HG03175 (cell line): ENCODE measurements around the gene PKD1L1.
"Not testable (repeated sequence)": the region's sequence is repeated elsewhere in the genome, so short reads cannot be mapped to it uniquely, and the experiment has no call there.

ENCODE experiments used
- ATAC-seq: cut with Tn5 transposase; IDR thresholded peaks from one replicate; pipeline ENCODE4 v1.9.1; 2021; ENCODE audit warnings: mild to moderate bottlenecking, moderate library complexity; ENCODE audit not compliant: unreplicated experiment

The PKD1L1 gene

GRCh38 chr7:47796347-47796746, 151.9 kb downstream of the PKD1L1 start:
- ATAC-seq: no peak

DNA sequence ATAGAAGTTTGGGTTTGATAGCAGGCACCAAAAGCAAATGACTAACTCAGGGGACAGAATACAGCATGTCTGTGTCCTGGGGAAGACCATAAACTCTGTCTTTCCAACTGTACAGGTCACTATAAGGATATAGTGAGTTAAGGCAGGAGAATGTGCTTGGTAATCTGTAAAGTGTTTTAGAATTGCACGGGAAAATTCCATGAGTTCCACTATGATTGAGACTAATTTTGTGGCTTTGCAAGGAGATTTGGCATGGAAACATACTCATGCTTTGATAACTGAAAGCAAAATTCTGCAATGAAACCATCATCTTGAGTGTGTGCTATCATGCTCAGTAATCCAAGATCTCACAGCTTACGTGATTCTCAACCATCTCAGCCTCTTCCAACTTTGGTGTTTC, 152.6 kb downstream of the PKD1L1 start:
- ATAC-seq: no peak

DNA sequence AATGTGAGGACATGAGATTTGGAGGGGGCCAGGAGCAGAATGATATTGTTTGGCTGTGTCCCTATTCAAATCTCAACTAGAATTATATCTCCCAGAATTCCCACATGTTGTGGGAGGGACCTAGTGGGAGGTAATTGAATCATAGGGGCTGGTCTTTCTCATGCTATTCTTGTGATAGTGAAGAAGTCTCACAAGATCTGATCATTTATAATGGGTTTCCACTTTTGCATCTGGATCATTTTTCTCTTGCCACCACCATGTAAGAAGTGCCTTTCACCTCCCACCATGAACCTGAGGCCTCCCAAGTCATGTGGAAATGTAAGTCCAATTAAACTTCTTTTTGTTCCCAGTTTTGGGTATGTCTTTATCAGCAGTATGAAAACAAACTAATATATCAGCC, 153.1 kb downstream of the PKD1L1 start:
- not testable (repeated sequence) for ATAC-seq

GRCh38 chr7:47794016-47794415, 154.2 kb downstream of the PKD1L1 start:
- ATAC-seq: no peak

- ATAC-seq: not testable (repeated sequence)
Observed at GRCh38 chr7:47793186-47793585, 155.1 kb downstream of the PKD1L1 start.

- ATAC-seq: no peak
Observed at GRCh38 chr7:47792521-47793121, 155.6 kb downstream of the PKD1L1 start.

DNA sequence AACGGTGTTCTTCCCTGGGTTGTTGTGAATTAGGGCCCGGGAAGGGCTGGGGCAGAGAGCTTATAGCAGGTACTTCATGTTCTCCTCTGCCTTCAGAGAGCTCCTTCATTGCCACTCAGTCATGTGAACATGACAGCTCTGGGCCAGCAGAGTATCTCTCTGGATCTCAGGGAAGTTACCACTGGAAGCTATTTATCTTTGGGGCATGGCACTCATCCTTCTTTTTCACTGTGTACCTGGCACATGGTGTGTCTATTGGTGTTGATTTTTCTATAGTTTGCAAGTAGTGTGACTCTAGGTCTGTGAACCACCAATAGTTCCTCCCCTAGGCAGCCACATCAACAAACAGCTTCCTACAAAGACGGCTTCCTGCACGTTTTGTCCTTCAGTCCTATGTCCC, 156.6 kb downstream of the PKD1L1 start:
- ATAC-seq: no peak

- no peak for ATAC-seq
Observed at GRCh38 chr7:47788083-47788482, 160.2 kb downstream of the PKD1L1 start.

DNA sequence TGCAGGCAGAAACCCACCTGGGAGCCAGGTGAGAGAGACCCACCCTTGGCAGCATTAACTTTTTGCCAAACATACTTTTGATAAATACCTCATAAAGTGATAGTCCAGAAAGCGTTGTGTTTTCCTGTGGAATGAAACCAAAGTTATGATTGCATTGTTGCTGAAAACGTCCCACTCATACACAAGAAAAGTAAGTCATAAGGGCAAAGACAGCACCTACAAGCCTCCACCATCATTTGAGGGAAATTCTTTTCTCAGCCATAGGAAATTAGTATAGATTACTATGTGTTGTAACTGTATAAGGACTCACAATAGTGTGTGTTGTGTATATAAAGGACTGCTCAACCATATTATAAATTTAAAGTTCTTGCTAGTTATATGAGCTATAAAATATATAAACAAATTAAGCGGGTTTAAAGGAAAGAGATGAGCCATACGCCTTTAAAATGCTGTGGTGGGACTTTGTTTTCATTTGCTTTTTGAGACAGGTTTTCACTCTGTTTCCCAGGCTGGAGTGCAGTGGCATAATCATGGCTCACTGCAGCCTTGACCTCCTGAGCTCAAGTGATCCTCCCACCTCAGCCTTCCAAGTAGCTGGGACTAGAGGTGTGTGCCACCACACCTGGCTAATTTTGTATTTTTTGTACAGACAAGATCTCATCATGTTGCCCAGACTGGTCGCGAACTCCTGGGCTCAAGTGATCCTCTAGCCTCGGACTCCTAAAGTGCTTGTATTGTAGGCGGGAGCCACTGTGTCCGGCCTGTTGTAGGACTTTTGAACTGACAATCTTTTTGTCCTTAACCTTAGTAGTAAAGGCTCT, 160.8 kb downstream of the PKD1L1 start:
- no peak for ATAC-seq

DNA sequence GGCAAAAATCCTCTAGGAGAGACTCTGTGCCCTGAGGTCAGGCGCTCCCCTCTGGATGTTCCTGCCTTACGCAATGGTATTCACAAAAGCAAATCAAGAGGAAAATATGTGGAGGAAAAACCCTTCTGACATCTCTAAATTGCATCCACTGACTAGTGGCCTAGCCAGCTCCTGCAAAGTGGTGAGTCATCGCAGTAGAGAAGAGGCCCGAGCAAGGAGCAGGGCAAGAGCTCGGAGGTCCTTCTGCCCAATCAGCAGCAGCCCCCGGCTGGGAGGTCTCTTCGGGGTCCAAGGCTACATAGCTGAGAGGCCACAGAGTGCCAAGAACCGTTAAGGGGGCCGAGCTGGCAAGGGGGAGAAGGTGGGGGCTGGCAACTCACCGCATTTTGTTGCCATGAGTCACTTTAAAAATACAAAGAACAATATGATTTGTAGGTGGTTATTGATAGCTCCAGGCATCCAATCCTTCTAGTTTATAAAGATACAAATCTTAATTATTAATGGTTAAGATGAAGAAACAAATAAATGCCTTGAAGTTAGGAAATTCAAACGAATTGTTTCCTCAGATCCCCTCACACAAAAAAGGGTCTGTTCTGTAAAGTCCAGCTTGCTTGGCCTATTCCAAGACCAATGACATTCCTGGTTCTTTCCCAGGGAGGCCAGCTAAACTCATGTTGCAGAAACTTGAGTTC, 161.6 kb downstream of the PKD1L1 start:
- no peak for ATAC-seq

GRCh38 chr7:47785923-47786556, 162.2 kb downstream of the PKD1L1 start:
- ATAC-seq: no peak

DNA sequence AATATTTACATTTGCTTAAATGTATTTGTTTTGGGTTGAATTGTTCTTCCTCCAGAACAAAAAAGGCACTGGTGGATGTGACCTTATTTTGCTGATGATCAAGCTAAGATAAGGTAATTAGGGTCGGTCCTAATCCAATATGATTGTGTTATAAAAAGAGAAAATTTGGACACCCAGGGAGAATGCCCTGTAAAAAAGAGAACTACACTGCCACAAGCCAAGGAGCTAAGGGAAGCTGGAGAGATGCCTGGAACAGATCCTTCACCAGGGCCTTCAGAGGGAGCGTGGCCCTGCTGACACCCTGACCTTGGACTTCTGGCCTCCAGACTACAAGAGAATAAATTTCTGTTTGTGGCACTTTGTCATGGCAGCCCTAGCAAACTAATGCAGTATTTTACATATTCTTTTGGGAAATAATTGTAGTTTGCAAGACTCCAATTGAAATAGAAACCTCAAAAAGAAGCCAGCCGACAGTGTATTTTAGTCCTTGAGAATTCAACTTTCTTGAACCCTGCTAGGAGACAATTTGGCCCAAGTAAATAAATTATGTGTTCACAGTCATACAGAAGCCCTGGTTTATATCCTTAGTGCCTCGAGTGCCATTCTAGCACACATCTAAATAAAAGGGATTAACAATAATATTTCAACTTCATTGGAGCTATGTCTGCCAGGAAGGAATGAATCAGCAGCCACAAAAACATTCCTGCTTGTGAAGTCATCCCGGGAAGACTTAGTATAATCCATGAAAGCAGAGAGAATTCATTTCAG, 164.6 kb downstream of the PKD1L1 start:
- ATAC-seq: no peak

DNA sequence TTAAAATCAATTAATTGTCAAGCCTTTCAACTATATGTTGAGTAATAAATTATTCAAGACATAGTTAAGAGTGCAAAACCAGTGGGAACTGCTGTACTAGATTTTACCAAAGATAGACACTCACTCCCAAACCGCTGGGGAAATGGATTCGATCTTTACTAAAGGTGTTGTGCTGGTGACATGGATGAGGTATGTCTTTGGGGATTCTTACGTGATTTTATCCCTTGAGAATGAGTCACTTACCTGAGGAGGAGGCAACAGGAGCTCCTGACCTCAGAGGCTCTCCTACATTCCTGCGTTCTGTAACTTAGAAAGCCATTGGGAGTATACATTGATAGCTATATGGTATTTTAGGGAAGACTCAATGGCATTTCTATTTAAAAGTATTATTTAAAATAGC, 165.5 kb downstream of the PKD1L1 start:
- no peak for ATAC-seq

DNA sequence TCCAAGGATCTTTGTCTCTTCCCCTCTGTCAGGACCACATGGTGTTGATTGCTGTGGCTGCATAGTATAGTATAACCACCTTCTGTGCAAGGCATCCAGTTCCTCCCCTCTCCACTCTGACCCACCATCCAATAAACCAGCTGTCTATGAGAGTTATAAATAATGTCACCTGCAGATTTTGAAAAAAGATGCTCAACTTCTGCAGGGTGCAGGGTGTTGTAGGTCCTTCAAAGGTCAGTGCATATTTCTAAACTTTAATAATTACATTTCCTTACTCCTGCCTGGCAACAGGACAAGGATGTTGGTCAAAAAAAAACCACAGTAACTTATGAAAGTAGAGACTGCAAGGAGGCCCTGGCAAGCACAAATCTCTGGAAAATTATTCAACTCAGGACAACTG, 166.2 kb downstream of the PKD1L1 start:
- no peak for ATAC-seq

DNA sequence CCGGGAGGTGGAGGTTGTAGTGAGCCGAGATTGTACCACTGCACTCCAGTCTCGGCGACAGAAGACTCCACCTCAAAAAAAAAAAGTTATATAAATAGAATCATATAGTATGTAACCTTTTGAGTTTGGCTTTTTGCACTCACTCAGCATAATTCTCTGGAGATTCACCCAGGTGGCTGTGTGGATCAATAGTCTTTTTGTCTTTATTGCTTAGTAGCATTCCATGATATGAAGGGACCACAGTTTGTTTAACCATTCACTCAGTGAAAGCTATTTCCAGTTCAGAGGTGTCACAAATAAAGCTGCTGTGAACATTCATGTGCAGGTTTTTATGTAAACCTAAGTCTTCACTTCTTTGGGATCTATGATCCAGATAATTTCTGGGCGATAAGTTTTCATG, 167.7 kb downstream of the PKD1L1 start:
- ATAC-seq: no peak

GRCh38 chr7:47779341-47779771, 168.9 kb downstream of the PKD1L1 start:
- ATAC-seq: no peak

DNA sequence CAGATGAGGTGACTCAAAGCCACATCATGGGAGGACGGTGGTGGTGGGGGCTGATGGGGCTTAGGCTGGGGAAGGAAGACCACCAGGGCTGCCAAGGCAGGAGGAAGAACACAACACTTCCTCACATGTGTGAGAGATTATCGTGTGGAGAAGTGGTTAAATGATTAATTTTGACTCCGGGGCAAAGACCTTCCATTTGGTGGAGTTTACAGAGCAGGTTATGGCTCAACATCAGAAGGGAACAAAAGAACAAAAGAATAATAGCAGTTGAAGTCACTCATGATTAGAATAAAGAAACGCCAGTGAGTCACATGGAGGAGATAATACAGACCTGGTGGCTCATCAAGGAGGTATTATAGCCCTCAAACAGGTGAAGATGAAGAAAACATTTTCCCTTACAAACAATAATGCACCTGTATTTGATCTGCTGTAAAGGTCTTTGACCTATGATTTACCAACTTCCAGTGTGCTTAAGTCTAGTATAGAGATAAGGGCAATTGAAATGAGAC, 170.1 kb downstream of the PKD1L1 start:
- ATAC-seq: no peak

GRCh38 chr7:47777531-47778152, 170.6 kb downstream of the PKD1L1 start:
- ATAC-seq: no peak

GRCh38 chr7:47776335-47776734, 171.9 kb downstream of the PKD1L1 start:
- no peak for ATAC-seq

DNA sequence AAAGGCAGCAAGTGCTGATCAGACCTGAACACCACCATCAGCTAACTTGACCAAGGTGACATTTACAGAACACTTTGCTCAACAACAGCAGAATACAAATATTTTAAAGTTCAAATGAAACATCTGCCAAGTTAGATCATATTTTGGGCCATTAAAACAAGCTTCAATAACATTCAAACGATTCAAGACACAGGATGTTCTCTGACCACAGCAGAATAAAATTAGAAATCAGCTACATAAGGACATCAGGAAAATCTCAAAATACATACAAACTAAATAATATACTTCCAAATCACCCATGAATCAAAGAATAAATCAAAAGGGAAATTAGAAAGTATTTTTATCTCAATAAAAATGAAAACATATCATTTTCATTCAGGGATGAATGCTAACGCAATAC, 173.0 kb downstream of the PKD1L1 start:
- ATAC-seq: no peak
